ENCODE measurements around the gene GAST.

GAST gene

GRCh38 chr17:41754066-41754465 is 41.9 kb downstream of the GAST start:
- no peak for DNase-seq (ENCODE audit: low read depth, low spot score)
- no peak overlapping the region for H3K4me3 ChIP-seq (ENCODE audit: low read depth, low read length)
- no peak for TF ChIP-seq CTCF (IDR thresholded peaks at IDR 0.05; ENCODE audit: low read depth, low read length)
- in situ Hi-C loops (cut with HindIII; ENCODE audit: low sequenced_read_pairs): no loop called here

- TF ChIP-seq CTCF (IDR thresholded peaks at IDR 0.05; ENCODE audit: low read depth, low read length): no peak
Observed at GRCh38 chr17:41758601-41759000, 46.5 kb downstream of the GAST start.

GRCh38 chr17:41760878-41761277 is 48.7 kb downstream of the GAST start:
- no peak overlapping the region for H3K4me3 ChIP-seq (ENCODE audit: low read depth, low read length)
- TF ChIP-seq CTCF (IDR thresholded peaks at IDR 0.05; ENCODE audit: low read depth, low read length): no peak
- in situ Hi-C loops (cut with HindIII; ENCODE audit: low sequenced_read_pairs): no loop called here
- DNase-seq (ENCODE audit: low read depth, low spot score): no peak

More at GRCh38 chr17:41758601-41759000, 46.5 kb downstream of the GAST start:
- in situ Hi-C loops (cut with HindIII; ENCODE audit: low sequenced_read_pairs): no loop called here
- no peak overlapping the region for H3K4me3 ChIP-seq (ENCODE audit: low read depth, low read length)
- no peak for DNase-seq (ENCODE audit: low read depth, low spot score)

GRCh38 chr17:41762391-41762790 is 50.3 kb downstream of the GAST start:
- H3K4me3 ChIP-seq (ENCODE audit: low read depth, low read length): no peak overlapping the region
- in situ Hi-C loops (cut with HindIII; ENCODE audit: low sequenced_read_pairs): no loop called here
- TF ChIP-seq CTCF (IDR thresholded peaks at IDR 0.05; ENCODE audit: low read depth, low read length): no peak
- no peak for DNase-seq (ENCODE audit: low read depth, low spot score)

GRCh38 chr17:41762841-41763240 is 50.7 kb downstream of the GAST start:
- TF ChIP-seq CTCF (IDR thresholded peaks at IDR 0.05; ENCODE audit: low read depth, low read length): no peak
- no peak overlapping the region for H3K4me3 ChIP-seq (ENCODE audit: low read depth, low read length)
- in situ Hi-C loops (cut with HindIII; ENCODE audit: low sequenced_read_pairs): no loop called here
- DNase-seq (ENCODE audit: low read depth, low spot score): no peak

GRCh38 chr17:41763327-41763726 is 51.2 kb downstream of the GAST start:
- in situ Hi-C loops (cut with HindIII; ENCODE audit: low sequenced_read_pairs): no loop called here
- no peak for DNase-seq (ENCODE audit: low read depth, low spot score)
- TF ChIP-seq CTCF (IDR thresholded peaks at IDR 0.05; ENCODE audit: low read depth, low read length): no peak
- H3K4me3 ChIP-seq (ENCODE audit: low read depth, low read length): no peak overlapping the region
